ENCODE results near the gene CFAP97D2.

- TF ChIP-seq, protein P1, sequence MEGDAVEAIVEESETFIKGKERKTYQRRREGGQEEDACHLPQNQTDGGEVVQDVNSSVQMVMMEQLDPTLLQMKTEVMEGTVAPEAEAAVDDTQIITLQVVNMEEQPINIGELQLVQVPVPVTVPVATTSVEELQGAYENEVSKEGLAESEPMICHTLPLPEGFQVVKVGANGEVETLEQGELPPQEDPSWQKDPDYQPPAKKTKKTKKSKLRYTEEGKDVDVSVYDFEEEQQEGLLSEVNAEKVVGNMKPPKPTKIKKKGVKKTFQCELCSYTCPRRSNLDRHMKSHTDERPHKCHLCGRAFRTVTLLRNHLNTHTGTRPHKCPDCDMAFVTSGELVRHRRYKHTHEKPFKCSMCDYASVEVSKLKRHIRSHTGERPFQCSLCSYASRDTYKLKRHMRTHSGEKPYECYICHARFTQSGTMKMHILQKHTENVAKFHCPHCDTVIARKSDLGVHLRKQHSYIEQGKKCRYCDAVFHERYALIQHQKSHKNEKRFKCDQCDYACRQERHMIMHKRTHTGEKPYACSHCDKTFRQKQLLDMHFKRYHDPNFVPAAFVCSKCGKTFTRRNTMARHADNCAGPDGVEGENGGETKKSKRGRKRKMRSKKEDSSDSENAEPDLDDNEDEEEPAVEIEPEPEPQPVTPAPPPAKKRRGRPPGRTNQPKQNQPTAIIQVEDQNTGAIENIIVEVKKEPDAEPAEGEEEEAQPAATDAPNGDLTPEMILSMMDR (IDR thresholded peaks at IDR 0.05; ENCODE audit: poor library complexity), result no peak
- TF ChIP-seq EZH2 (IDR thresholded peaks at IDR 0.05; ENCODE audit: borderline replicate concordance), result no peak
- TF ChIP-seq EZH2phosphoT487 (IDR thresholded peaks at IDR 0.05; ENCODE audit: low read depth, severe bottlenecking, unreplicated experiment), result no peak
These were observed 38.7 kb upstream of the CFAP97D2 start for GRCh38 chr13:114140131-114140905.
